Measurements from ENCODE around the gene HDAC4. TPM values are rescaled to one million over a fixed set of nuclear protein-coding genes. Genes with fewer than 3 reads are reported as not detected.
"Not testable (repeated sequence)": the region's sequence is repeated elsewhere in the genome, so short reads cannot be mapped to it uniquely, and the experiment has no call there.

The HDAC4 gene
- polyA plus RNA-seq (ENCODE audit: insufficient read length) = 20.2 TPM

- DNase-seq = no peak
Measured at GRCh38 chr2:239400596-239401066, at the start of gene HDAC4. HDAC4 (minus strand) TSS chr2:239401020; CDS start chr2:239352699, 48,321 bp downstream.

GRCh38 chr2:239449468-239449867 is 48.6 kb upstream of the HDAC4 start:
- DNase-seq = not testable (repeated sequence)

GRCh38 chr2:239445771-239446524 is 45.1 kb upstream of the HDAC4 start:
- peak; percentile 78 for DNase-seq

GRCh38 chr2:239444626-239445577 is 44.1 kb upstream of the HDAC4 start:
- no peak for DNase-seq

DNA sequence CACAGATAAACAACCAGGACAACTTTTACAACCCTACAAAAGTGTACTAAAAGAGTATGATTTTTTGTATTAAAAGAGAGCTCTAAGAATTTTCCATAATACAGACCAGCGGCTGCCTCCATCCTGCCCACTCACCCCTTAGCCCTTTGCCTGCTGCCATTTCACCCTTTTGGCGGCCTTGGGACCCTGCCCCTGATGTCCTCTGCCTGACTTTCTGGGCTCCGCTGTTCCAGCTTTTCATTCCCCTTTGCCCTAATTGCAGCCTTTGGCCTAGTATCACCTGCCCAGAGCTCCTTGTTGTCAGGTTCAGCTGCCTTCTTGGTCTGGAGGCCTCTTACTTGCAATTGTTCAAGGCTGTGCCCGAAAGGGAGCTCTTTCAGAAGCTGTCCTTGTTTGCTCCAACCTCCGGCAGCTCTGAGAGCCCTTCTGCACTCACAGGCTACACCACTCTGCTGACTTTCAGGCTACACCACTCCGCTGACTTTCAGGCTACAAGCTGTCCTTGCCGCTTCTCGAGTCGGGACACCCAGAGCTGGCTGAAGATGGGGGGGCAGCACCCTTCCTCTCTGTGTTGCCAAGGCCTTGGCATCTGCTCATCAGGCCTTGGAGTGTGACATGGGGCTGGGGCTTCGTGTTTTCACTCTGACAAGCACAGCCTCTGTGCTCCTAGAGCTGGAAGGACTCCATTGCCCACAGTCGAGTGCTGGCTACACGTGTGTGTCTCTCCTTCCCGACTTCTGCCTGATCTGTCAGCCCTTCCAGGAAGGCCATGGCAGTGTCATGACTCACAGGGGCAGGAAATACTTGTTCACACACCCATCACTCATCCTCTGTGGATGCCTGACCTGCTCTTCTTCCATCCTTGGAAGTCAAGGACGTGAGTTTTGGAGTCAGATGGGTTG is 43.1 kb upstream of the HDAC4 start:
- DNase-seq = no peak

- DNase-seq = no peak
Measured at GRCh38 chr2:239443102-239443620, 42.3 kb upstream of the HDAC4 start.

DNA sequence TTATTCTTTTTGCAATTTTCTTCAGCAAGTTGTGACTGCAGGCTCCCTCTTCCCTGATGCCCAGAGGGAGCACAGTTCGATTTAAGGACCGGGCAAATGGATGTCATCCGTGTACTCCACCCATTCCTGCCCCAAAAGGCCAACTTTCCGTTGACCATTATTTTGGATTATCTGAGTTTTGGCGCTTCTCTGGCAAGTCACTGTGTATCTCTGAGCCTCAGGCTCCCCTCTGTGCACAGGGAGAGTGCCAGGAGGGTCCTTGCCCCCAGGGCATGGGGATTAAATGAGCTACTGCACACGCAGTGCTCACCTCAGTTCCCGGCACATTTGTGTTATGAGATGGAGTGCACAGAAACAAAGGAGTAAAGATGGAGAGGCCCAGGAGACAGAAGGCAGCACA is 41.4 kb upstream of the HDAC4 start:
- DNase-seq = no peak

DNA sequence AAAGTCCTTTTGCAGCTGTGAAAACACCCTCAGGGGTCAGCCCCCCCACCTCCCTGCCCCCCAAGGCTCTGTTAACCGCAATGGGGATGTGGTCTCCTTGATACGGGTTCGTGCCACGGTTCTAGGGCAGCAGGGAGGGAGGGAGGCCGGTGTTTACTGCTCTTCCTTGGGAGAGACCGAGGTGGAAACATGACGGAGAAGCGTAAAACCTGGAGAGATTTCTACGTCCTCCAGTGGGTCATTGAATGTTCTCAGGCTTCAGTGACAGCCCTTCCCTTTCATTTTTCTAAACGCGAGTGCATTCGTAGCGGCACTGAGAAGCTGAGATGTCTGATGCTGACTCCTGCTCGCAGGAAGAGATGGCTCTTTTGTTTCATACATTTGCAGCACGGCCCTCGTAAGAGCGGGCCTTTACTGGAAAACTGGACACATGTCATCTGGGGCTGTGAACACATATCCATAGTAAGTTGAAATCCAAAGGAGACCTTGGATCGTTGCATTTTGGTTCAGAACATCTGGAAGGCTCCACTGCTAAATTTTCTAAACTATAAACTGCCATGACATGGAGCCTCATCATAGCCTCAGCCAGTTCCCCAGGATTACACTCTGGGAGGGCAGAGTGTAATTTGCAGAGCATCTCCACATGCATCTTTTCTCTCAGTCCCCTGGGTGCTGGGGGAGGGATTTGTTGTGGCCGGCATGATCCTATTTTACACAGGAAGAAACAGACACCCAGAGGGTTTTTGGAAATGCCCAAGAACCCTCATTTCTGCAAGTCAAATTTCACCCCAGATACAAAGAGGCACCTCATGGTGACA is 40.6 kb upstream of the HDAC4 start:
- DNase-seq = no peak

- peak; percentile 21 for DNase-seq
Measured at GRCh38 chr2:239440511-239440959, 39.7 kb upstream of the HDAC4 start.

- DNase-seq = no peak
Measured at GRCh38 chr2:239439754-239440315, 39.0 kb upstream of the HDAC4 start.

DNA sequence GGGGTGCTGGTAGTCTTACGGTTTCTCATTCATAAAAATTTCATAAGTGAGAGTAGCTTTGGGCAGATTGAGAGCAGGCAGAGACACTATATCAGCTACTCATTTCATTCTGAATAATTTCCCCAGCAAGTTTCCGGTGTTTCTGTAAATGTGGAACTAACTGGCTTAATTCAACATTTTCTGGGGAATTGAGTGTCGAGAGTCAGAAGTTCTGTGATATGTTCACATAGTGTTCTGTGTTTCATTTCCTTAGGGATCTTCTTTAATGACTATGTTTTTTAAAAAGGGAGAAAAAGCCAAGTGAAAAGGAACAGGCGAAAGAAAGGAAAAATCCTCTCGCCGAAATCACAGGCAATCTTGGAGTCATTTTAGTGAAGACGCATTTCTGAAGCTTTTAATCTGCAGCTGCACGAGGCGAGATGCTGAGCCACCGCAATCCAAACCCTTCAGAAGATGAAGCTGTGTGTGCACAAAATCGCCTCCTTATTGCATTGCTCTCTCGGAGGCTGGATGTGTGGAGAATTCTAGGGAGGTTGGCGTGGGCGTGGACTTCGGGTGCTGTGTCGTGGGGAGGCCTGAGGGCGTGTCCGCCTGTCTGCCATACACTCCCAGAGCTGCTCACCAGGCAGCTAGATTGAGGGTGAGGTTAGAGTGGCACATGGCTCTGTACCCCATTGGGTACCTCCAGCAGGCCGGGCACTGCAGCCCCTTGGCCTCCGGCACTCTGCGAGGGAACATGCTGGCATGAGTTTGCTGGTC is 38.4 kb upstream of the HDAC4 start:
- DNase-seq = no peak

DNA sequence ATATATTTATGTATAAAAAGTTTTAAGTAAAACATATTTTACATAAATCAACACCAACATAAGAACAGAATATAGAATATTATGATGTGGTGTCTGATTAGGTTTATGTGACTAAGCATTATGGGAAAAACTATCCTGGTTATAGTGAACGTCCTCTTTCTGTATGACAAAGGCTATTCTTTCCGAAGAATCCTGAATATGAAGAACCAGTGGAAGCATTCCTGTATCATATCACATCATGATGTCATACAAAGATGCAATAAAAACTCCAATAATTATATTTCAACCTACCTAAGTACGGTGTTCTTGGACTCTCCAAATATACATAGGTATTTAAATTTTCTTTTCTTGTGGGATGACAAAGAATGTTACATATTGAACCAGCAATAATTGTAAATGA is 37.5 kb upstream of the HDAC4 start:
- DNase-seq = no peak

DNA sequence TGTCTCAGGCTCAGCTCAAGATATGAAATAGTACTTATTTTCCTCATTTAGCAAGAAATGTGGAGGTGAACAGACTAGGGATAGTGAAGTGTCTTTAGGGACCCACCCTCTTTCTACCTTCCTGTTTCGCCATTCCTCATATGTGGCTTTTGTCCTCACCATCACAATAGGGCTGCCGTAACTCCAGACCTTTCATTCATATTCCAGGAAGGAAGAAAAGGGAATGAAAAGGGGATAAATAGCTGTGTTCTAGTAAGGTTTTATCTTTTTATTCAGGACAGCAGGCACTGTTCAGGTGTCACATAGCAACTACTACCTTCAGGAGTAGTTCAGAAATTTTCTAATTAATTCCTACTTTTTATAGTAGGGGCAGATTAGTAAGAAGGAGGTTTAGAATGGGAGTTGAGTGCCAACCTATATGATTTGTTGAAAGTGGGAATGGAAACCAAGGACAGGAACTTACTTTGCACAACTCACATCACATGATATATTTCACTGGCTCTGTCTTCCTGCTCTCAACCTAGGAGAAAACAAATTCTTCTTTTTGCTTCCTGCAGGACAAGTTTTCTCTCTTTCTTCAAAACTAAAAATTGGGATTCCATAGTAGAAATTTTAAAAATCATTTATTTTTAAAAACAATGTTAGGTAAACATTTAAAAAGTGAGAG is 36.0 kb upstream of the HDAC4 start:
- no peak for DNase-seq

DNA sequence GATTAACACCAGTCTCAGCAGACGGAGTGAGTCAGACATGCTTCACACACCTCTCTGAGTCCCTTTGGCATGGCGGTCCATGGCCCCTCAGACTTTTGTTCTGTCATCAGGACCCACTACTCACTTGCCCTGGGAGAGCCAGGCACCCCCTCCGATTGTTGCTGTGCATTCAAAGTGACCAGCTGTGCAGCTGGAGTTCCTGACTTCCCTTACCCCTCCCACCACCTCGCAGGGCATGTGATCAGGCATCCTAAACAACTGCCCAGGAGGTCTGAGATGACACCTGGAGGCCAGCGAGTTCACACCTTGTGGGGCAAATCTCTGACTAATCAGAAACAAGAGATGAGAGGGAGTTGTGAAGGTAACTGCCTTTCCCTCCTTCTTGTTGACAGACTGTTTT is 35.3 kb upstream of the HDAC4 start:
- no peak for DNase-seq

GRCh38 chr2:239433777-239434403 is 33.1 kb upstream of the HDAC4 start:
- DNase-seq = no peak

DNA sequence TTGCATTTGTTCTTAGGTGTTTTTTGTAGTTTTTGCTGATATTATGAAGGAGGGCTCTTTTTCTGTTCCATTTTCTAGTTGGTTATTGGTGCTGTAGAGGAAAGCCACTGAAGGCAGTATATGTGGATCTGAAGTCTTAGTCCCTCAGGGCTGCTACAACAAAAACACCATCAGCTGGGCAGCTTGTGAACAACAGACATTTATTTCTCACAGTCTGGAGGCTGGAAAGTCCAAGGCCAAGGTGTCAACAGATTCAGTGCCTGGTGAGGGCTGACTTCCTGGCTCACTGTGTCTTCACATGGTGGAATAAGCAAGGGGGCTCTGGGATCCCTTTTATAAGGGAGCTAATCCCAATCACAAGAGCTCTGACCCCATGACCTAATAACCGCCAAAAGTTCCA is 31.4 kb upstream of the HDAC4 start:
- DNase-seq = no peak

DNA sequence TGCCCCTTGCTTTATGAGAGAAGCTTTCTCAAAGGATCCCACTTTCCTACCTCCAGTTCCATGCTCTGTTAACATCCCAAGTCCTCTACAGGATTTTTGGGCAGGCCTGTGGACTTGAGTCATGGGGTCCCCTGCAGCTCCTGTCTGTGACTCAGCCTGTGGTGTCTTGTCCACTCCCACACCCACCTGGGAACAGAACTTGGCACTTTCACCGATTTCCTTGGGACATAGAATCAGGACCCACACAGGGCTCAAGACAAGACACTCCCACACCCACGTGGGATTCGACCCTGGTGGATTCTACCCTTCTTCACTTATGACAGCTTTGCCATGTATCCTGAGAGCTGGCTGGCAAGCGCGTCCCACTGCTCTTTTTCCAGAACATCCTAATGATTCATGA is 30.7 kb upstream of the HDAC4 start:
- no peak for DNase-seq

DNA sequence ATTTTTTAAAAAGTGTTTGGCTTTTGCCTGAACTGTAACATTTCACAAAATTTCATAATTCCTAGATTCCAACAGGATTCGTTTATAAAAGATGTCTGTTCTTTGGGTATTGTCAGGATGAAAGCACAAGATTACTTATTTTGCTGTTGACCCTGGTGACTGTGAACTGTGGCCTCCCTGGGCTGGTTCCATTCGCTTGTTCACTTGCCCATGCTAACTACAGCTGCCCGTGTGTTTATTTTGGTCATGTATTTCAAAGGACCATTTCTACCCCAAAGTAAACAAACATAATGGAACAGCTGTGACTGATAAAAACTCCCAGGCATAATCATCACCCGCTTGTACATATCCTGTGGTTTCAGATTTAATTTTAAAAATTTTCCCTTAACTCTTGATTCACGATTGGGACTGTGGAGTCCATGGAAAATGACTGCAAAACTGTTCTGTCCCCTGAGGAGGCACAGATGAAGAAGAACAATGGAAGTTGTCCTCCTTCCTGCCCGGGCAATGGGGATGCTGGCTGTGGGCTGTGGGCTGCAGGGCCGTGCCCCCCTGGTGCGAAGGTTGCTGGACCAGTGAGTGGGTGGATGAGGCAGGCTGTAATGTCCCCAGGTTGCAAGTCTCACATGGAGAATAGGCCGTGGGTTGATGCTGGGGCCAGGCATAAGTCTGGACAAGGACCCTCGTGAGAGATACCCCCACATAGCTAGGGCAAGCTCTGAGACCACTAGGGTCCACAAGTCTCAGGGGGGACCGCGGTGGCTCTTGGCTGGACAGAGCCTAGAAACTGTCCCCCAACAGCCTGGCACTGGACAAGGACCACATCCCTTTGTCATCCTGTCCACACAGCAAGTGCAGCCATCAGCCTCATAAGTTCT is 28.9 kb upstream of the HDAC4 start:
- no peak for DNase-seq

Measured in hindlimb muscle (tissue), 1 donor.